ENCODE results near the gene NACA2. TPM values are rescaled to one million over a fixed set of nuclear protein-coding genes. Genes with fewer than 3 reads are reported as not detected.

Gene NACA2
- total and polyA plus RNA-seq, 2 of the 8 experiments (the other 6 are each of a cell fraction or from before 2014, with no cell fraction given), result not detected

GRCh38 chr17:61587807-61588660, 3.0 kb downstream of the NACA2 start (continued):
- TF ChIP-seq CHD2 (IDR thresholded peaks at IDR 0.05; ENCODE audit: low read length) (no peak), GTF2F1 (IDR thresholded peaks at IDR 0.05; ENCODE audit: borderline replicate concordance, low read depth, low read length) (no peak)
